ENCODE results near the gene ERCC4.

Gene ERCC4

GRCh38 chr16:13926891-13927290 lies 6.9 kb downstream of the ERCC4 start:
- no peak for TF ChIP-seq TAF1 (IDR thresholded peaks at IDR 0.05; ENCODE audit: borderline replicate concordance, insufficient read depth, low read length)
- TF ChIP-seq, protein P1, sequence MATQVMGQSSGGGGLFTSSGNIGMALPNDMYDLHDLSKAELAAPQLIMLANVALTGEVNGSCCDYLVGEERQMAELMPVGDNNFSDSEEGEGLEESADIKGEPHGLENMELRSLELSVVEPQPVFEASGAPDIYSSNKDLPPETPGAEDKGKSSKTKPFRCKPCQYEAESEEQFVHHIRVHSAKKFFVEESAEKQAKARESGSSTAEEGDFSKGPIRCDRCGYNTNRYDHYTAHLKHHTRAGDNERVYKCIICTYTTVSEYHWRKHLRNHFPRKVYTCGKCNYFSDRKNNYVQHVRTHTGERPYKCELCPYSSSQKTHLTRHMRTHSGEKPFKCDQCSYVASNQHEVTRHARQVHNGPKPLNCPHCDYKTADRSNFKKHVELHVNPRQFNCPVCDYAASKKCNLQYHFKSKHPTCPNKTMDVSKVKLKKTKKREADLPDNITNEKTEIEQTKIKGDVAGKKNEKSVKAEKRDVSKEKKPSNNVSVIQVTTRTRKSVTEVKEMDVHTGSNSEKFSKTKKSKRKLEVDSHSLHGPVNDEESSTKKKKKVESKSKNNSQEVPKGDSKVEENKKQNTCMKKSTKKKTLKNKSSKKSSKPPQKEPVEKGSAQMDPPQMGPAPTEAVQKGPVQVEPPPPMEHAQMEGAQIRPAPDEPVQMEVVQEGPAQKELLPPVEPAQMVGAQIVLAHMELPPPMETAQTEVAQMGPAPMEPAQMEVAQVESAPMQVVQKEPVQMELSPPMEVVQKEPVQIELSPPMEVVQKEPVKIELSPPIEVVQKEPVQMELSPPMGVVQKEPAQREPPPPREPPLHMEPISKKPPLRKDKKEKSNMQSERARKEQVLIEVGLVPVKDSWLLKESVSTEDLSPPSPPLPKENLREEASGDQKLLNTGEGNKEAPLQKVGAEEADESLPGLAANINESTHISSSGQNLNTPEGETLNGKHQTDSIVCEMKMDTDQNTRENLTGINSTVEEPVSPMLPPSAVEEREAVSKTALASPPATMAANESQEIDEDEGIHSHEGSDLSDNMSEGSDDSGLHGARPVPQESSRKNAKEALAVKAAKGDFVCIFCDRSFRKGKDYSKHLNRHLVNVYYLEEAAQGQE (IDR thresholded peaks at IDR 0.05; ENCODE audit: insufficient read depth in 1 of 2, low read depth in 2 of 2, low read length in 2 of 2) = no peak
- no peak for TF ChIP-seq SIN3A (IDR thresholded peaks at IDR 0.05; ENCODE audit: borderline replicate concordance, insufficient read depth, low read length)
- no peak for TF ChIP-seq POLR2AphosphoS5 (IDR thresholded peaks at IDR 0.05; ENCODE audit: low read depth, low read length)
- TF ChIP-seq FOXP2 (optimal IDR thresholded peaks at IDR 0.05; ENCODE audit: borderline replicate concordance, extremely low read depth, extremely low read length, insufficient read depth) = no peak

- TF ChIP-seq POLR2AphosphoS5 (IDR thresholded peaks at IDR 0.05; ENCODE audit: low read depth, low read length) = no peak
- no peak for TF ChIP-seq TAF1 (IDR thresholded peaks at IDR 0.05; ENCODE audit: borderline replicate concordance, insufficient read depth, low read length)
- TF ChIP-seq FOXP2 (optimal IDR thresholded peaks at IDR 0.05; ENCODE audit: borderline replicate concordance, extremely low read depth, extremely low read length, insufficient read depth) = no peak
- no peak for TF ChIP-seq SIN3A (IDR thresholded peaks at IDR 0.05; ENCODE audit: borderline replicate concordance, insufficient read depth, low read length)
- TF ChIP-seq, protein P1 (IDR thresholded peaks at IDR 0.05; ENCODE audit: insufficient read depth in 1 of 2, low read depth in 2 of 2, low read length in 2 of 2) = no peak
Observed at GRCh38 chr16:13928646-13929045, 8.7 kb downstream of the ERCC4 start.

GRCh38 chr16:13931845-13932244 lies 11.9 kb downstream of the ERCC4 start:
- no peak for TF ChIP-seq TAF1 (IDR thresholded peaks at IDR 0.05; ENCODE audit: borderline replicate concordance, insufficient read depth, low read length)
- TF ChIP-seq, protein P1 (IDR thresholded peaks at IDR 0.05; ENCODE audit: insufficient read depth in 1 of 2, low read depth in 2 of 2, low read length in 2 of 2) = no peak
- no peak for TF ChIP-seq SIN3A (IDR thresholded peaks at IDR 0.05; ENCODE audit: borderline replicate concordance, insufficient read depth, low read length)
- no peak for TF ChIP-seq FOXP2 (optimal IDR thresholded peaks at IDR 0.05; ENCODE audit: borderline replicate concordance, extremely low read depth, extremely low read length, insufficient read depth)
- TF ChIP-seq POLR2AphosphoS5 (IDR thresholded peaks at IDR 0.05; ENCODE audit: low read depth, low read length) = no peak

DNA sequence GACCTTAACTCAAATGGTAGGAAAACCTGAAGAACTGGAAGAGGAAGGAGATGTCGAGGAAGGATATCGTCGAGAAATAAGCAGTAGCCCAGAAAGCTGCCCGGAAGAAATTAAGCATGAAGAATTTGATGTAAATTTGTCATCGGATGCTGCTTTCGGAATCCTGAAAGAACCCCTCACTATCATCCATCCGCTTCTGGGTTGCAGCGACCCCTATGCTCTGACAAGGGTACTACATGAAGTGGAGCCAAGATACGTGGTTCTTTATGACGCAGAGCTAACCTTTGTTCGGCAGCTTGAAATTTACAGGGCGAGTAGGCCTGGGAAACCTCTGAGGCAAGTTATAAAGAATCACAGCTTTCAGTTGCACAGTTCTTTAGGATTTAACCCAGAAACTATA lies 15.5 kb downstream of the ERCC4 start:
- no peak for TF ChIP-seq POLR2AphosphoS5 (IDR thresholded peaks at IDR 0.05; ENCODE audit: low read depth, low read length)
- TF ChIP-seq, protein P1 (IDR thresholded peaks at IDR 0.05; ENCODE audit: insufficient read depth in 1 of 2, low read depth in 2 of 2, low read length in 2 of 2) = no peak
- no peak for TF ChIP-seq FOXP2 (optimal IDR thresholded peaks at IDR 0.05; ENCODE audit: borderline replicate concordance, extremely low read depth, extremely low read length, insufficient read depth)
- no peak for TF ChIP-seq SIN3A (IDR thresholded peaks at IDR 0.05; ENCODE audit: borderline replicate concordance, insufficient read depth, low read length)
- no peak for TF ChIP-seq TAF1 (IDR thresholded peaks at IDR 0.05; ENCODE audit: borderline replicate concordance, insufficient read depth, low read length)

DNA sequence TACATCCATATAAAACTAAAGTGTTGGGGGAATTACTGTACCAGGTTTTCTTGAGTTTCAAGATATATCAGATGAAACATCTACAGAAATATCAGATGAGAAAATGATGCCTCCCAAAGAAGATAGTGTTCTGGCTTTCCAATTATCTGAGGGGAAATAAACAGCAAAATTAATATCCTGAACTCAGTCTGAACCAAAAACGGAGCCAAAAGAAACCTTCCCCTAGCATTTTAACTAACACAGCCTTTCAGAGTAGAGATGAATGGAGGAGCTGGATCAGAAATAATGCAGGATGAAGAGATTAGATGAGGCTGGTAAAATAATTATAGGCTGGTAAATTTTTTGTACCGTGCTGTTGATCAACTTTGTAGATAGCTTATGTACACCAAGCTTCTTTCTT lies 16.2 kb downstream of the ERCC4 start:
- TF ChIP-seq, protein P1 (IDR thresholded peaks at IDR 0.05; ENCODE audit: insufficient read depth in 1 of 2, low read depth in 2 of 2, low read length in 2 of 2) = no peak
- TF ChIP-seq POLR2AphosphoS5 (IDR thresholded peaks at IDR 0.05; ENCODE audit: low read depth, low read length) (no peak), FOXP2 (optimal IDR thresholded peaks at IDR 0.05; ENCODE audit: borderline replicate concordance, extremely low read depth, extremely low read length, insufficient read depth) (no peak), SIN3A (IDR thresholded peaks at IDR 0.05; ENCODE audit: borderline replicate concordance, insufficient read depth, low read length) (no peak), TAF1 (IDR thresholded peaks at IDR 0.05; ENCODE audit: borderline replicate concordance, insufficient read depth, low read length) (no peak)

Measured in PFSK-1 (cell line).